GM23248 (cell line): ENCODE results near the gene EPS8.

Experiments
- EZH2 ChIP-seq: fragments of 200-600 bp; sonication (generic); IDR thresholded peaks from 2 replicates; pipeline ENCODE4 v1.6.1; 2018; ENCODE audit warnings: antibody characterized with exemption, mild to moderate bottlenecking; ENCODE audit not compliant: insufficient read depth, poor library complexity, severe bottlenecking
- EZH2phosphoT487 ChIP-seq: fragments of 200-600 bp; sonication (generic); IDR thresholded peaks from 2 replicates; pipeline ENCODE4 v1.6.1; 2018; ENCODE audit warnings: antibody characterized with exemption, moderate library complexity, mild to moderate bottlenecking, low read depth; ENCODE audit not compliant: insufficient read depth

- no peak for TF ChIP-seq EZH2phosphoT487
- TF ChIP-seq EZH2, result no peak
Observed at GRCh38 chr12:15591811-15592210, 197.4 kb downstream of the EPS8 start.
